HCT116 (cell line): ENCODE results near the gene PC. TPM values are rescaled to one million over a fixed set of nuclear protein-coding genes. Genes with fewer than 3 reads are reported as not detected.

Source experiments
- ATAC-seq: fragments of 200-7000 bp; cut with Tn5 transposase; 2 replicates; pipeline ENCODE4 v1.9.1; 2020; ENCODE audit warnings: mild to moderate bottlenecking, moderate library complexity
- BruUV-seq: library from RNA; stranded (reverse); fragments of 400-500 nt; replicated peaks from 2 replicates; lab custom pipeline; 2021; lab: Mats Ljungman, UMichigan
- CTCF ChIA-PET: fragments of 300-600 bp; sonication (Branson Sonifier 250); formaldehyde crosslinking; loops from one replicate; lab custom pipeline; 2021; ENCODE audit warnings: antibody characterized with exemption; lab: Charles Lee
- POLR2A ChIA-PET: fragments of 300-600, 350-600 bp; sonication (Branson Sonifier 250); formaldehyde crosslinking; loops from one replicate; lab custom pipeline; 2021; ENCODE audit warnings: antibody characterized with exemption; lab: Charles Lee
- RAD21 ChIA-PET, 2 experiments: fragments of 300-600 bp; sonication (Branson Sonifier 250); formaldehyde crosslinking; loops; one replicate each; lab custom pipeline; 2023; ENCODE audit warnings: low total read pairs in 2 of 2; ENCODE audit not compliant: uncharacterized antibody in 2 of 2, unreplicated experiment in 2 of 2, low non-redundant PET in 1 of 2; lab: Charles Lee
- DNase-seq: peaks from one replicate; pipeline ENCODE4 v3.0.0-alpha.2; 2010; ENCODE audit warnings: low read depth, low spot score
- H2AFZ ChIP-seq: fragments of 200-600 bp; shearing (Covaris generic), sonication (generic); 2 replicates; pipeline ENCODE4 v1.6.1; 2017; ENCODE audit warnings: low read depth, mixed run types, mixed read lengths, antibody characterized with exemption, low read length; ENCODE audit not compliant: poor library complexity, severe bottlenecking
- H3K27ac ChIP-seq: 2 replicates; pipeline ENCODE4 v1.5.1; 2012; ENCODE audit warnings: low read depth, low read length
- H3K27me3 ChIP-seq: fragments of 200-600 bp; sonication (generic); 2 replicates; pipeline ENCODE4 v1.6.1; 2016; ENCODE audit warnings: mixed run types, low read length, mixed read lengths; ENCODE audit not compliant: insufficient read depth
- H3K36me3 ChIP-seq, 2 experiments: fragments of 200-500 bp in 1 of 2; fragments of 200-600 bp in 1 of 2; sonication (Bioruptor generic) in 1 of 2; sonication (generic) in 1 of 2; 2 replicates each; pipeline versions ENCODE4 v1.5.1 to v1.6.1; 2014 to 2016; ENCODE audit warnings: low read length in 2 of 2, inconsistent platforms in 1 of 2, mixed read lengths in 1 of 2, mixed run types in 1 of 2; ENCODE audit not compliant: insufficient read depth in 2 of 2, control insufficient read depth in 1 of 2
- H3K4me1 ChIP-seq, 2 experiments: fragments of 200-600 bp in 1 of 2; sonication (generic) in 1 of 2; 2 replicates each; pipeline versions ENCODE4 v1.5.1 to v1.6.1; 2012 to 2017; ENCODE audit warnings: low read length in 2 of 2, inconsistent platforms in 1 of 2, mild to moderate bottlenecking in 1 of 2, mixed read lengths in 1 of 2, mixed run types in 1 of 2, moderate library complexity in 1 of 2; ENCODE audit not compliant: insufficient read depth in 2 of 2, control insufficient read depth in 1 of 2
- H3K4me2 ChIP-seq: fragments of 200-600 bp; sonication (generic); 2 replicates; pipeline ENCODE4 v1.6.1; 2017; ENCODE audit warnings: mixed run types, low read length, mixed read lengths
- H3K4me3 ChIP-seq, 2 experiments: fragments of 200-600 bp in 1 of 2; sonication (generic) in 1 of 2; replicated peaks in 1 of 2; 2 replicates each; pipeline ENCODE4 v1.5.1; 2011 to 2016; ENCODE audit warnings: low read length in 2 of 2, control low read depth in 1 of 2, low read depth in 1 of 2, mild to moderate bottlenecking in 1 of 2, mixed read lengths in 1 of 2, mixed run types in 1 of 2
- H3K79me2 ChIP-seq: fragments of 200-600 bp; sonication (generic); 2 replicates; pipeline ENCODE4 v1.6.1; 2017; ENCODE audit warnings: mild to moderate bottlenecking, mixed run types, low read length, moderate library complexity, mixed read lengths; ENCODE audit not compliant: insufficient read depth
- H3K9ac ChIP-seq: fragments of 200-600 bp; sonication (generic); 2 replicates; pipeline ENCODE4 v1.6.1; 2016; ENCODE audit warnings: low read length, mixed read lengths
- H3K9me2 ChIP-seq: fragments of 200-600 bp; sonication (generic), shearing (Covaris generic); 2 replicates; pipeline ENCODE4 v1.6.1; 2017; ENCODE audit warnings: mixed run types, mild to moderate bottlenecking, moderate library complexity; ENCODE audit not compliant: insufficient read depth
- H3K9me3 ChIP-seq, 2 experiments: fragments of 200-500 bp in 1 of 2; fragments of 200-600 bp in 1 of 2; sonication (Bioruptor generic) in 1 of 2; sonication (generic) in 1 of 2; 2 replicates each; pipeline ENCODE4 v1.6.1; 2014 to 2017; ENCODE audit warnings: low read length in 2 of 2, mixed read lengths in 2 of 2, inconsistent platforms in 1 of 2, low read depth in 1 of 2, mild to moderate bottlenecking in 1 of 2, mixed run types in 1 of 2, moderate library complexity in 1 of 2; ENCODE audit not compliant: control insufficient read depth in 1 of 2, insufficient read depth in 1 of 2
- H4K20me1 ChIP-seq: fragments of 200-600 bp; sonication (generic), shearing (Covaris generic); 2 replicates; pipeline ENCODE4 v1.6.1; 2017; ENCODE audit warnings: mixed run types, mild to moderate bottlenecking, moderate library complexity; ENCODE audit not compliant: insufficient read depth
- ATF3 ChIP-seq: IDR thresholded peaks from 2 replicates; pipeline ENCODE4 v1.6.1; 2012
- CBX3 ChIP-seq: IDR thresholded peaks from 2 replicates; pipeline ENCODE4 v1.6.1; 2012; ENCODE audit warnings: low read depth
- POLR2A ChIP-seq: IDR thresholded peaks from 2 replicates; pipeline ENCODE4 v1.7.0; 2011; ENCODE audit warnings: borderline replicate concordance; ENCODE audit not compliant: insufficient read depth, insufficient read length; ENCODE audit errors: extremely low read depth
- RAD21 ChIP-seq: IDR thresholded peaks from 2 replicates; pipeline ENCODE4 v1.6.1; 2012; ENCODE audit warnings: low read depth, mild to moderate bottlenecking
- SP1 ChIP-seq: IDR thresholded peaks from 2 replicates; pipeline ENCODE4 v1.6.1; 2012; ENCODE audit warnings: low read depth
- intact Hi-C: fragments of 100-400 bp; cut with micrococcal nuclease; formaldehyde crosslinking; loops from 2 replicates; pipeline ENCODE4 v1.10.0; 2022
- total RNA-seq: library from RNA; stranded (reverse); gene quantifications from one replicate; pipeline ENCODE4 v1.2.1, GENCODE V29; 2021; ENCODE audit not compliant: unreplicated experiment

PC gene
- total RNA-seq, 1 experiment from 2014 or later = 24.1 TPM

GRCh38 chr11:66860449-66860831, 97.7 kb downstream of the PC start:
- peaks cover 0 to 4% of the 10 kb centered on the region in 2 experiments; a peak in 1 of 4 replicates for H3K36me3 ChIP-seq
- no peak for DNase-seq
- no peaks in the 10 kb centered on the region for H4K20me1 ChIP-seq
- no peak overlapping the region for H3K4me3 ChIP-seq
- no TSS peak for BruUV-seq
- POLR2A ChIA-PET = no interaction called here
- no peaks in the 10 kb centered on the region for H3K9me2 ChIP-seq
- H3K79me2 ChIP-seq = peaks cover 23% of the 10 kb centered on the region
- H3K9me3 ChIP-seq = no peaks in the 10 kb centered on the region
- CTCF ChIA-PET = no interaction called here
- no peak overlapping the region for H3K4me2 ChIP-seq
- H3K27me3 ChIP-seq = no peaks in the 10 kb centered on the region
- H3K4me1 ChIP-seq = peaks cover 6 to 16% of the 10 kb centered on the region in 2 experiments
- RAD21 ChIA-PET = no interaction called here
- no peak for ATAC-seq
- H3K27ac ChIP-seq = no peak overlapping the region
- H3K9ac ChIP-seq = no peak overlapping the region
- no peak overlapping the region for H2AFZ ChIP-seq
- TF ChIP-seq POLR2A = no peak
- intact Hi-C loops = no loop called here

- Histone ChIP-seq H3K4me2 (no peak overlapping the region), H3K36me3 (peaks cover 0 to 4% of the 10 kb centered on the region in 2 experiments; a peak in 1 of 4 replicates), H3K4me3 (no peak overlapping the region), H3K4me1 (peaks cover 11 to 22% of the 10 kb centered on the region in 2 experiments), H4K20me1 (no peaks in the 10 kb centered on the region), H3K27ac (no peak overlapping the region; the same call in 1 of the 2 replicates), H3K9me3 (no peaks in the 10 kb centered on the region), H3K79me2 (peaks cover 23% of the 10 kb centered on the region), H3K27me3 (no peaks in the 10 kb centered on the region), H3K9me2 (no peaks in the 10 kb centered on the region), H3K9ac (no peak overlapping the region), H2AFZ (no peak overlapping the region)
- ChIA-PET POLR2A (no interaction called here), CTCF (no interaction called here), RAD21 (no interaction called here)
- TF ChIP-seq SP1 (no peak), RAD21 (no peak), CBX3 (no peak), ATF3 (no peak)
- BruUV-seq = no TSS peak
- intact Hi-C loops = no loop called here
- ATAC-seq = no peak
- no peak for DNase-seq
Observed at GRCh38 chr11:66859686-66860448, 98.3 kb downstream of the PC start.
